Activated CD8-positive, alpha-beta T cell treated with anti-CD3 and anti-CD28 coated beads, Interleukin-2, amount 10 ng/mL, durations not matched to agents 7 days and 5 days (primary cell): Measurements from ENCODE around the gene MAPK11. TPM values are rescaled to one million over a fixed set of nuclear protein-coding genes. Genes with fewer than 3 reads are reported as not detected.

ENCODE experiments used
- ATAC-seq: fragments of 150-1000 bp; cut with Tn5 transposase; one replicate; pipeline ENCODE4 v1.10.0; 2021; ENCODE audit warnings: moderate library complexity
- CTCF ChIA-PET: fragments of 350-600 bp; sonication (Branson Sonifier 250); formaldehyde crosslinking; loops from one replicate; lab custom pipeline; 2021; ENCODE audit warnings: antibody characterized with exemption; lab: Charles Lee
- POLR2A ChIA-PET: fragments of 350-600 bp; sonication (Branson Sonifier 250); formaldehyde crosslinking; loops from one replicate; lab custom pipeline; 2021; ENCODE audit warnings: antibody characterized with exemption; lab: Charles Lee
- DNase-seq: peaks from one replicate; pipeline ENCODE4 v3.0.0-alpha.2; 2020
- H3K27ac Mint-ChIP-seq: one replicate; pipeline ENCODE4 v1.8.0; 2021; ENCODE audit warnings: mild to moderate bottlenecking, mixed read lengths
- H3K27me3 Mint-ChIP-seq: one replicate; pipeline ENCODE4 v1.8.0; 2021; ENCODE audit warnings: low read depth, mixed read lengths
- H3K36me3 Mint-ChIP-seq: one replicate; pipeline ENCODE4 v1.8.0; 2021; ENCODE audit warnings: low read depth, mixed read lengths
- H3K4me1 Mint-ChIP-seq: one replicate; pipeline ENCODE4 v1.8.0; 2021; ENCODE audit warnings: low read depth, mixed read lengths
- H3K4me3 Mint-ChIP-seq: one replicate; pipeline ENCODE4 v1.8.0; 2021; ENCODE audit warnings: mild to moderate bottlenecking, mixed read lengths
- H3K9me3 Mint-ChIP-seq: one replicate; pipeline ENCODE4 v1.8.0; 2022; ENCODE audit warnings: mixed read lengths; ENCODE audit not compliant: insufficient read depth
- total RNA-seq, 2 experiments: library from RNA; stranded (reverse); gene quantifications; one replicate each; pipeline ENCODE4 v1.2.3, GENCODE V29; 2021

The MAPK11 gene
- total RNA-seq, 2 experiments from 2014 or later: 10.4 to 11.8 TPM

DNA sequence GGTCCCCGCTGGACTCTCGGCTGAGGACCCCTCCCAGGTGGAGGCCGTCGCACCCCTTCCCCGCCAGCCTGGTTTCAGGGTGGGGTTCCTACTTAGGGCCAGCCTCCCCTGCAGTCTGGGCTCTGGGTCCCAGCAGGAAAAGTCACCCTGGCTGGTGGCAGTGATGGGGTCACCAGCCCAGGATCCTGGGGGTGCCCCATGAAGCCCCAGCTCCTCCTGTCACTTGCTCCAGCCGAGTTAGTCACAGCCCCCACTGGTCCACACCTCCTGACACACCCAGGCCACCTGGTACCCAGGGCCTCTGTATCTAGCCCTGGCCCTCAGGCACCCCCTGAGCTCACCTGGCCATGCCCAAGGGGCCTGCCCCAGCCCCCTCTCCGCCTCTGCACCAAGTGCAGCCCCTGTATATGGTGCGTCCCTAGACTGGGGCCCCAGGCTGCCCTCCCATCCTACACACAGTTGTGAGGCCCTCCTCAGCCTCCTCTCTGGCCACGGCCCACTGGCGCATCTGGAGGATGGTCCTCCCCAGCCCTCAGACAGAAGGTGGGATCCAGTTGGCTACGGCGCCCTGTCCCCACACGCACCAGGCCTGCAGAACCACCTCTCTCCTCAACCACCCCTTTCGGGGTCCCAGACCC is 30.6 kb upstream of the MAPK11 start:
- DNase-seq: no peak
- ChIA-PET CTCF (no interaction called here), POLR2A (no interaction called here)
- Mint-ChIP-seq H3K4me3 (no peak overlapping the region), H3K36me3 (no peaks in the 10 kb centered on the region), H3K9me3 (no peaks in the 10 kb centered on the region), H3K27ac (no peak overlapping the region), H3K27me3 (no peaks in the 10 kb centered on the region), H3K4me1 (peaks cover 24% of the 10 kb centered on the region)
- no peak for ATAC-seq

DNA sequence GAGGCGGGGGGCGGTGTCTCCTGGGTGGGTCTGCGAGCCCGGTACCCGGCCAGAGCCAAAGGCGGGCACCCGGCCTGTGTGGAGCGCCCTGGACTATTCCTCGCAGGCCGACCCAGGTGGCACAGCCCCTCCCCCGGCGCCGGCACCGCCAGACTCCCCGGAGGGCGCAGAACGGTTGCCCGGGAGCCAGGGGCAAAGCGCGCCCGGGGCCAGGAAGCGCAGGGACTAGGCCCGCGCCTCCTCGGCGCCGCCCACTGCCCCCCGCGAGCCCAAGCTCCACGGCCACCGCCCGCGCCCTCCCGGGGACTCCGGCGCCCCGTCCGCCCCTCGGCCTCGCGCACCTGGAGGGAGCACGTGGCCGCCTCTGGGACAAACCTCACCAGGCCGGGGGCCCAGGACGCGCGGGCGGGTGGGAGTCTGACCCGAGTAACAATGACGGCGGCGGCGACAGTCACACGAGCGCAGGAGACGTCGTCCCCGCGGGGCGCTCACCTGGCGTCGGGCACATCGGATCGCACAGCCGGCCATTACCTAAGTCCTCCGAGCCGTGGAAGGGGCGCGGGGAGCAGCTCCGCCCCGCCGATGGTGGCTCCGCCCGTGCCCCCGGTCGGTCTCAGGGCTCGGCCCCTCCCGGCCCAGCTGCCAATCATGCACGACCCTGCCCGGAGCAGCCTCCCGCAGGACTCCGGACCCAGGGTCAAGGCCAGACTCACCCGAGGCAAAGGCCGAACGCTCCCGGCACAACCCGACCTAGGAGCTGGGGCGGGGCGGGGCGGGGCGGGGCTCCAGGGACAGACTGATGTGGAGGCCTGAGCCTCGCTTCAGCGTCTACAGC is 29.8 kb upstream of the MAPK11 start:
- POLR2A ChIA-PET: interaction anchor here (1.0 kb wide), 1 partner anchor 14 kb away, joined by 3 read pairs; no protein-coding TSS in a partner anchor
- Mint-ChIP-seq H3K36me3 (no peaks in the 10 kb centered on the region), H3K9me3 (no peaks in the 10 kb centered on the region), H3K27me3 (no peaks in the 10 kb centered on the region), H3K4me3 (no peak overlapping the region), H3K27ac (no peak overlapping the region), H3K4me1 (peaks cover 21% of the 10 kb centered on the region)
- no peak for ATAC-seq
- CTCF ChIA-PET: no interaction called here
- DNase-seq: no peak

DNA sequence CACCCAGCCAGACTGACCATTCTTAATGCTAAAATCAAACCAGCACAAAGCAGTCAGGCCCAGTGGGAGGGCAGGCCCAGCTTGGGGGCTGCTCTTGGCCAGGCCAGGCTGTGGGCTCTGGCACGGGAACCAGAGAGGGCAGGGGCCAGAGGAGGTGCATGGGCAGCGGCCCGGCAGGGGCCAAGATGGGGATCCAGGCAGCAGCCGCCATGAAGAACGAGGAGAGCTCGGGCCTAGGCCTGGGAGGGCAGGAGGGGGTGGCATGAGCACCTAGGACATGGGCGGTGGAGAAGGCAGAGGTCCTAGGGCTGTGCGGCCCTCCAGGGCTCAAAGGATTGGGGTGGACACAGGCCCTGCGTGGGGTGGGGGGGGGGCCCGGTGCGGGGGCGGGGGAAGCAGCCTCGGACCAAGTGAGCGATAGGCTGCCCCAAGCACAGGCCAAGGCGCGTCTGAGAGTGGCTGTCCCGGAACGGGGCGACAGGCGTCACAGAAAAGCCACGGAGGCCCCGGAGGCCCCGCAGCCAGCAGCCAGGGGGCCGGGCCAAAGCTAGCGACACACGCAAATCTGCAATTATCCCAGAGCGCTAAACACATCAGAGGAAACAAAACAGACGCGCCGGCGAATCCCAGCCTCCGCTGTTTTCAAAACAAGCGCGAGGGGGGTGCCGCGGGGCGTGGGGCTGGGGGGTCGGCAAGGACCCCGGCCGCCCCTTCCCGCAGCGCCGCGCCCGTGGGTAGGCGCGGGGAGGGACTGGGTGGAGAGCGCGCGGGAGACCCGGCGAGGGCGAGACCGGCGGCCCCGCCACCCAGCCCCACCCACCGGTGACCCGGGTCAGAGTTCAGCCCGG is 29.0 kb upstream of the MAPK11 start:
- ATAC-seq: no peak
- H3K4me3 Mint-ChIP-seq: no peak overlapping the region
- H3K36me3 Mint-ChIP-seq: no peaks in the 10 kb centered on the region
- CTCF ChIA-PET: interaction anchor here (1.1 kb wide), 1 partner anchor 22 kb away, joined by 3 read pairs; no protein-coding TSS in a partner anchor
- POLR2A ChIA-PET: interaction anchor here (1.0 kb wide), 1 partner anchor 15 kb away, joined by 3 read pairs; no protein-coding TSS in a partner anchor
- no peaks in the 10 kb centered on the region for H3K9me3 Mint-ChIP-seq
- H3K27ac Mint-ChIP-seq: no peak overlapping the region
- H3K27me3 Mint-ChIP-seq: no peaks in the 10 kb centered on the region
- DNase-seq: no peak
- H3K4me1 Mint-ChIP-seq: peaks cover 19% of the 10 kb centered on the region

DNA sequence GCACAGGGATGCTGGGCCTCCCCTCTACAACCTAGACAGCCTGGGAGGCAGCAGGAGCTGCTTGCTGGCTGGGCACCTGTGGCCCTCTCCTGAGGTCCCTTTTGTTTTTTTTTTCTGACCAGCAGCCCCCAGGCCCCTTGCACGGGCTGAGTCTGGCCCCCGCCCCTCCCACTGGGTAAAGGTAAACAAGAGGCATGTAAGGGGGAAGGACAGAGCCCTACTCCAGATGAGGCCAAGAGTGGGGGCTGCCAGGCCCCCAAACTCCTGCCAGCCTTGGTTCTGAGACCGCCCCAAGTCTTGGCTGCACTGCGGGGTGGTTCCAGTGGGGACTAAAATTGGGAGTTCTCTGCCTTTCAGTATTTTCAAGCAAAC is 28.1 kb upstream of the MAPK11 start:
- Mint-ChIP-seq H3K27me3 (no peaks in the 10 kb centered on the region), H3K4me1 (peaks cover 16% of the 10 kb centered on the region), H3K4me3 (no peak overlapping the region), H3K36me3 (no peaks in the 10 kb centered on the region), H3K9me3 (no peaks in the 10 kb centered on the region), H3K27ac (no peak overlapping the region)
- POLR2A ChIA-PET: no interaction called here
- no peak for ATAC-seq
- CTCF ChIA-PET: interaction anchor here (1.1 kb wide), 1 partner anchor 22 kb away, joined by 3 read pairs; no protein-coding TSS in a partner anchor
- no peak for DNase-seq

DNA sequence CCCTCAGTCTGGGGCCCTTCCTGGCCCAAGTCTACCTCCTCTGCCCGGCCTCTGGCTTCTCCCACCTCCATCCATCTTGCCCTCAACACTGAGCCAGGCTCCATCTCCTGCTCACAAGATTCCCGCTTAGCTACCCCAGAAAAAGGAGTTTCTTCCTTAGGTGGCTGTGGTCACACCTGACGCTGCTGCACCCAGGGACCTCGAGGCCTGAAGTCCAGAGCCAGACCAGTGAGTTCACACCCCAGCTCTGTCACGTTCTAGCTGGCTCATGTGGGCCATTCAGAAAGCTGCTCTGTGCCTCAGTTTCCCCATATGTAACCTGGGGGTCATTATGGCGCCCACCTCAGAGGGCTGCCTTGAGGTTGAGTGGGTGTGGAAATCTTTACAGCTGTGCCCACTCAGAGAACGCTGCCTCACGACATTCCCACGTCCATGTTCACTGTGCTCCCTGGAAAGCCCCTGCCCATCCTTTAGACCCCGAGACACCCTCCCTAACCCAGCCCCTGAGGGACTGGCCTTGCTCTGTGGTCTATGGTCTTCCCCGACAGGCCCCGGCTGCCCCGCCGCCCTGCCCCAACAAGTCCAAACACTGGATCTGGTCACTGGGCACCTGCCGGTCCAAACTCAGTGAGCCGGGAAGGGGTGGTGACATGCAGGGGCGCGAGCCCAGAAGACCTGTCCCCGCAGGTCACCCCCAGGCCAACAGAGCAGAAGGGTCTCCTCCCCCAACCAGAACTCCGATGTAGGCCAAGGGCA is 27.5 kb upstream of the MAPK11 start:
- ChIA-PET CTCF (interaction anchor here (1.1 kb wide), 1 partner anchor 21 kb away, joined by 3 read pairs; no protein-coding TSS in a partner anchor), POLR2A (no interaction called here)
- ATAC-seq (no peak), DNase-seq (no peak)
- peaks cover 14% of the 10 kb centered on the region for H3K4me1 Mint-ChIP-seq
- H3K36me3 Mint-ChIP-seq: peaks cover under 1% of the 10 kb centered on the region
- no peak overlapping the region for H3K27ac Mint-ChIP-seq
- no peaks in the 10 kb centered on the region for H3K27me3 Mint-ChIP-seq
- no peak overlapping the region for H3K4me3 Mint-ChIP-seq
- H3K9me3 Mint-ChIP-seq: no peaks in the 10 kb centered on the region

DNA sequence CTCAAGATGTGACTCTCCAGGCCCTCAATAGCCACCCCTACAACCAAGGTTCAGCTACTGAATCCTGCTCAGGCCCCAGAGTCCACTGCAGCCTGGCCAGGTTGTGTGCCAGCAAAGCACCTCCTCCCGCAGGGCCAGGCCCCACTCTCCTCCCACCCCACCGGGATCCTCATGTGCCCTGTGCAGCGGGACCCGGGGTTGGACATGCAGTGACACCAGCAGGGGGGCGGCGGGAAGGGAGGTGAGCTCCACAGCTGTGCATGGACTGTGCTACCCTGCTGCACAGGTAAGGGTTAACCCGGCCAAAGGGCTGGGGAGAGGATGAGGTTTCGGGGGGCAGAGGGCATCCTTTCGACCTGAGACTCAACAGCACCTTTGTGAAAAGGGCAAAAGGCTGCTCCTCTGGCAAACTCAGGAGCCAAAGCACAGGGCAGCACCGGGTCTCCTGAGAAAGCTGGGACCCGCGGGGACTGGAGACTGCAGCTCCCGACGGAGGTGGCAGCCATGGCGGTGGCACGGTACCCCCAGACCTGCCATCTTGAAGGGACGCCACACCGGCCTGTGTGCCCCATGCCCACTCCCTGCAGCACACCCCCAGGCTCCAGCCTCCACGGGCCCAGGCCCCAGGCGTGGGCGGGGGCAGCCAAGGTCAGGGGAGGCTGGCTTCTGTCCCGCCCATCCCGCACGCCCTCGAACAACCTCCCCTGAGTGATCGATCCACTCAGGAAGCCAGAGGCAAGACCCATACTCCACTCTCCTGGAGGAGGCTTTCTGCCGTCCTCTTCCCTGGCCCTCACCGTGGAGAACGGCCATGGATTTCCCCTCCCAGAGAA is 26.7 kb upstream of the MAPK11 start:
- CTCF ChIA-PET: interaction anchor here (1.1 kb wide), 1 partner anchor 21 kb away, joined by 5 read pairs; no protein-coding TSS in a partner anchor
- POLR2A ChIA-PET: interaction anchor here (0.8 kb wide), 1 partner anchor 8 kb away, joined by 3 read pairs; no protein-coding TSS in a partner anchor

DNA sequence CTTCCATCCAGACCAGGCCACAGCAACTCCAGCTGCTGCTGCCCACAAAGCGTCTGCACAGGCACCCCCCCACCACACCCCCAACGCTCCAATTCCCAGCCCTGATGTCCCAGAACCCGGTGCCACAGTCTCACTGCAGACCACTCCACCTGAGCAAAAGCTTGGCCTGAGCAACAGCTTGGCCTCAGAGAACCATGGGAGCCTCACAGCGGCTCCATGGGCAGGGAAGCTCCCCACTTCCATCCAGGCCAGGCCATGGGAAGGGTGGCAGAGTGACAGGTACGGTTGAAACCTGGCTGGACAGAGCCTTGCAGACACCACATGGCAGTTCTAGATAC is 24.1 kb upstream of the MAPK11 start:
- ChIA-PET POLR2A (interaction anchor here (0.9 to 2.8 kb wide), 7 partner anchors 9 to 327 kb away, joined by 3 to 23 read pairs (median 6); partner anchors contain the start of gene PLXNB2), CTCF (interaction anchor here (1.1 to 2.8 kb wide), 8 partner anchors 11 to 329 kb away, joined by 3 to 19 read pairs (median 5); partner anchors contain the start of gene DENND6B)
- Mint-ChIP-seq H3K36me3 (peaks cover 3% of the 10 kb centered on the region), H3K27me3 (no peaks in the 10 kb centered on the region), H3K27ac (peak overlapping the region; percentile 81), H3K4me3 (peak overlapping the region; percentile 66), H3K9me3 (no peaks in the 10 kb centered on the region), H3K4me1 (peaks cover 25% of the 10 kb centered on the region)
- no peak for DNase-seq
- no peak for ATAC-seq

More for the DNA sequence above, 26.7 kb upstream of the MAPK11 start:
- Mint-ChIP-seq H3K4me1 (peaks cover 20% of the 10 kb centered on the region), H3K36me3 (peaks cover 3% of the 10 kb centered on the region), H3K9me3 (no peaks in the 10 kb centered on the region), H3K4me3 (no peak overlapping the region), H3K27me3 (no peaks in the 10 kb centered on the region), H3K27ac (no peak overlapping the region)
- ATAC-seq (no peak), DNase-seq (no peak)

DNA sequence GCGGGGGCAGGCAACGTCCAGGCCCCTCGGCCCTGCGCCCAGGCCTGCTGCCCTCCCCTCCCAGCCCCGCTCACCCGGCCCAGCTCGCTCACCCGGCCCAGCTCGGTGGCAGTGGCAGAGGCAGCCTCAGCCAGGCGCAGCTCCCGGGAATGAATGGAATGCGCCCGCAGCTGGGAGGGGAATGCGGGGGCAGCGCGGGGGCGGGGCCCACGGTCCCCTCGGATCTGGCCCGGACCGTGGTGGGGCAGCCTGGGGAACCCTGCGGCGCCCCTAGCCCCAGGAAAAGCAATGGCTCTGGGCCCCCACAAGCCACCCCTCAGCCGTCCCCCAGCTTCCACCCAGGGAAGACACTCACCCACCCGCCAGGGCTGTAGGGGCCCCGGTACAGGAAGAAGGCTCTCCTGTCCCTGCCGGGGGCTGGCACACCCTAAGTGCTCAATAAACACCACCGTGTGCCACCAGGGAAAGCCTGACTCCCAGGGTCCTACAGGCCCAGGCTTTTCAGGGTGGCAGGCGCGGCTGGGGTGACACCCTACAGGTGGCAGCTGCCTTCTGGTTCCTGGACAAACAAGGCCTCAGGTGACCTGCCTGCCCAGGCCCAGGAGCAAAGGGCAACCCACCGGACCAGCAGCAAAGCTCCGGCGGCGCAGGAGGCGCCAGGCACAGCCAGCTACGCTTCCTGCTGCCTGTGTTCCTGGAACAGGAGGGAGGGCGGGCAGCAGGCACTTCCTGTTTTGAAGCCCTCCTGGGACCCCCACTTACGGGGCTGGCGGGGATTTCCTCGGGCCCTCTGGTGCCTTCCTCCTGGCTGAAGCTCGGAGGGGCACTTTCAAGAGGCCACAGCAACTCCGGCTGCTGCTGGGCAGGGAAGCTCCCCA is 23.5 kb upstream of the MAPK11 start:
- DNase-seq (peak; percentile 42), ATAC-seq (peak; percentile 54)
- Mint-ChIP-seq H3K36me3 (peaks cover 3% of the 10 kb centered on the region), H3K9me3 (no peaks in the 10 kb centered on the region), H3K27ac (peak overlapping the region; percentile 81), H3K27me3 (no peaks in the 10 kb centered on the region), H3K4me3 (peak overlapping the region; percentile 66), H3K4me1 (peaks cover 25% of the 10 kb centered on the region)
- ChIA-PET CTCF (interaction anchor here (0.6 to 2.8 kb wide), 10 partner anchors 10 to 329 kb away, joined by 3 to 19 read pairs (median 4); partner anchors contain the start of gene DENND6B), POLR2A (interaction anchor here (0.5 to 2.8 kb wide), 9 partner anchors 10 to 331 kb away, joined by 3 to 23 read pairs (median 4); partner anchors contain the start of gene PLXNB2)

DNA sequence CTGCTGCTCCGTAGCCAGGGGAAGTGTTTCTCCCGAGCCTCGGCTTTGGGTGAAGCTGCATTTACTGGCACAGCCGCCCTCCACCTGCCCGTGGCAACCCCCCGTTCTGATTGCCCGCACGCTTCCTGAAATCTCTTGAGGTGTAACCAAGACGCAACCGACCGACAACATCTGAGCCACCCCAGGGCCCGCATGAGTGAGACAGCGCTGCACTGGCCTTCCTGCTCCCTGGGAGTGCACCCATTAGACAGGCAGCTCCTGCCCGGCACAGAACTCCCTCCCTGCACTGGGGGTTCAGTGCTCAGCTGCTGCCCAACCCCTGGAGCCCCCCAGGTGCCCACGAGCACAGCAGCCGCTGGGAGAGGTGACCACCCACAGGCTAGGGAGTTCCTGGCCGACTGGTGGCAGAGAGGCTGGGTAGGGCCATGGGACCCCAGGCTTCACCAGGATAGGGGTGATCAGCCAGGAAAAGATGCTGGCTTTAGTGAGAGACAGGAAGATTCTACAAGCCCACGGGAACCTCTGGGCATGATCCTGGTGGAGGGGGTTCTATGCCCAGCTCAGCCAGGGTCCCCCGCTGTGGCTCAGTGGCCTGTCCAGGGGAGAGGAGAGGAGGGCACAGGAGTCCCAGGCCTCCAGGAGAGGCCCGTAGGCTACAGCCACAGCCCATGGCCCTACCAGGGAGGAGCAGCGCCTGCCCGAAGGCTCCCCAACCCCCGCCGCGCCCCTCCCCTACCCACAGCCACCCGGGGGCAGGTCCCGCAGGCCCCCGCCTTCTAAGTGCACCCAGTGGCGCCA is 22.7 kb upstream of the MAPK11 start:
- Mint-ChIP-seq H3K9me3 (no peaks in the 10 kb centered on the region), H3K27me3 (no peaks in the 10 kb centered on the region), H3K27ac (peak overlapping the region; percentile 68), H3K36me3 (peaks cover 3% of the 10 kb centered on the region), H3K4me1 (peaks cover 25% of the 10 kb centered on the region), H3K4me3 (peak overlapping the region; percentile 78)
- POLR2A ChIA-PET: interaction anchor here (0.6 to 2.8 kb wide), 4 partner anchors 11 to 129 kb away, joined by 3 to 23 read pairs (median 6); partner anchors contain the start of gene PLXNB2
- DNase-seq: peak; percentile 56
- CTCF ChIA-PET: interaction anchor here (0.6 to 2.8 kb wide), 8 partner anchors 11 to 289 kb away, joined by 3 to 19 read pairs (median 4); partner anchors contain the start of genes DENND6B and HDAC10
- peak; percentile 64 for ATAC-seq
